Activated naive CD8-positive, alpha-beta T cell treated with anti-CD3 and anti-CD28 coated beads, Interleukin-2, amount 50 U/mL, for 24 hours (primary cell): Measurements from ENCODE around the gene PKIB.
"Not testable (repeated sequence)": the region's sequence is repeated elsewhere in the genome, so short reads cannot be mapped to it uniquely, and the experiment has no call there.

Experiments
- ATAC-seq: fragments of 150-1000 bp; cut with Tn5 transposase; one replicate; pipeline ENCODE4 v1.10.0; 2021
- DNase-seq: peaks from one replicate; pipeline ENCODE4 v3.0.0; 2021
- H3K27ac Mint-ChIP-seq: one replicate; pipeline ENCODE4 v1.8.0; 2021; ENCODE audit warnings: mild to moderate bottlenecking, mixed read lengths
- H3K27me3 Mint-ChIP-seq: one replicate; pipeline ENCODE4 v1.8.0; 2021; ENCODE audit warnings: mixed read lengths
- H3K36me3 Mint-ChIP-seq: one replicate; pipeline ENCODE4 v1.8.0; 2021; ENCODE audit warnings: low read depth, mixed read lengths
- H3K4me1 Mint-ChIP-seq: one replicate; pipeline ENCODE4 v1.8.0; 2021; ENCODE audit warnings: mixed read lengths
- H3K4me3 Mint-ChIP-seq: one replicate; pipeline ENCODE4 v1.8.0; 2021; ENCODE audit warnings: mild to moderate bottlenecking, moderate library complexity, mixed read lengths
- H3K9me3 Mint-ChIP-seq: one replicate; pipeline ENCODE4 v1.8.0; 2021; ENCODE audit warnings: mixed read lengths

The PKIB gene

GRCh38 chr6:122641819-122642218 lies 31.6 kb downstream of the PKIB start:
- DNase-seq (no peak), ATAC-seq (no peak)
- Mint-ChIP-seq H3K36me3 (no peaks in the 10 kb centered on the region), H3K4me1 (no peaks in the 10 kb centered on the region), H3K9me3 (no peaks in the 10 kb centered on the region), H3K4me3 (no peak overlapping the region), H3K27ac (no peak overlapping the region), H3K27me3 (no peaks in the 10 kb centered on the region)

GRCh38 chr6:122642604-122643003 lies 32.4 kb downstream of the PKIB start:
- not testable (repeated sequence) for DNase-seq, H3K4me1 Mint-ChIP-seq, H3K4me3 Mint-ChIP-seq, H3K27ac Mint-ChIP-seq, H3K36me3 Mint-ChIP-seq, H3K9me3 Mint-ChIP-seq, H3K27me3 Mint-ChIP-seq, ATAC-seq

DNA sequence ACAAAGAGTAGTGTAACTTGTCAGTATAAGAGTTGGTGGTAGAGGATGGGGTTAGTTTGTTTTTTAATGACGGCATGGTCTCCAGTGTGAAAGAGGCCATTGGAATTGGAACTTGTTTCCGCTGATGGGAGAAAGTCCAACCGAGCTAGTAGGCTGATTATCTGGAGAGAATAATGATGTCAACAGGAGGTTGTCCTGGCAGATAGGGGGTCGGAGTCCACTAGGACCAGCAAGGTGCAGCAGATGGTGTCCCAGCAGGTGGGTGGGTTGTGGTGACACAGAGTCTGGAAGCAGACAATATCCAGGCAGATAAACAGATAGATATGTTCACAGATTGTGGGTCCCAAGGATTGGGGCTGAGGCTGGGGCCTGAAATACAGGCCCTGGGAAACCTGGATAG lies 35.1 kb downstream of the PKIB start:
- Mint-ChIP-seq H3K4me1 (no peaks in the 10 kb centered on the region), H3K9me3 (no peaks in the 10 kb centered on the region), H3K27me3 (no peaks in the 10 kb centered on the region), H3K27ac (no peak overlapping the region), H3K36me3 (no peaks in the 10 kb centered on the region), H3K4me3 (no peak overlapping the region)
- no peak for ATAC-seq
- no peak for DNase-seq

DNA sequence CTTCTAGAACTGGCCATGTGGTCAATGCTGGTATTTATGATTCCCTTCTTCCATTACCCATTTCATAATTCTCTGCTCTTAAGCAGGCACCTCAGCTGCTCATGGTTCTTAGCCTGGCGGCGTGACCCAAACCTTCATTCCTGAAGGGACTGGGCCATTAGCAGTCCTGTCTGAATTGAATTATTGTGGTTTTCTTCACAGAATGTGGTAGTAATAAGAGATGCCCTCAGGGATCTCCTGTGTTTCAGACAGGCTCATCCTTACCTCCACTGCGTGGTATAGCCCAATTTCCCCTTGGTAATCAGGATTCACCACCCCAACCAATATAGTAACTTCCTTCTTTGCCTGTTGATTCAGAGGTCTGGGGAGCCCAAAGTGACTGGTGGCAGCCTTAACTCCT lies 37.6 kb downstream of the PKIB start:
- Mint-ChIP-seq H3K27me3 (peaks cover 2% of the 10 kb centered on the region), H3K4me3 (no peak overlapping the region), H3K4me1 (no peaks in the 10 kb centered on the region), H3K27ac (no peak overlapping the region), H3K36me3 (no peaks in the 10 kb centered on the region), H3K9me3 (no peaks in the 10 kb centered on the region)
- ATAC-seq (no peak), DNase-seq (no peak)

GRCh38 chr6:122648726-122649125 lies 38.5 kb downstream of the PKIB start:
- no peaks in the 10 kb centered on the region for H3K36me3 Mint-ChIP-seq
- no peak overlapping the region for H3K27ac Mint-ChIP-seq
- no peak for ATAC-seq
- H3K4me1 Mint-ChIP-seq: no peaks in the 10 kb centered on the region
- peaks cover 2% of the 10 kb centered on the region for H3K27me3 Mint-ChIP-seq
- no peak for DNase-seq
- no peaks in the 10 kb centered on the region for H3K9me3 Mint-ChIP-seq
- no peak overlapping the region for H3K4me3 Mint-ChIP-seq

DNA sequence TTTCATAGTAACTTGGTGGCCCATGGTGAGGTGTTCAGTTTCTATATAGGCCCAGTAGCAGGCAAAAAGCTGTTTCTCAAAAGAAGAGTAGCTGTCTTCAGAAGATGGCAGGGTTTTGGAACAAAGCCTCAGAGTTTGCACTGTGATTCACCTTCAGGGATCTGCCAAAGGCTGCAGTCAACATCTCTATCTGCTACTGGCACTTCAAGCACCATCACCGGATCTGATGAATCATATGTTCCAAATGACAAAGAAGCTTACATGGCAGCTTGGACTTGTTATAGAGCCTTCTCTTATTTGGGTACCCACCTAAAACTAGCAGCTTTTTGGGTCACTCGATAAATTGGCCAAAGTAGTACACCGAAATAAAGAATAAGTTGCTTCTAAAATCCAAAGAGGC lies 39.5 kb downstream of the PKIB start:
- no peaks in the 10 kb centered on the region for H3K36me3 Mint-ChIP-seq
- no peaks in the 10 kb centered on the region for H3K4me1 Mint-ChIP-seq
- H3K27me3 Mint-ChIP-seq: peaks cover 2% of the 10 kb centered on the region
- H3K27ac Mint-ChIP-seq: no peak overlapping the region
- H3K4me3 Mint-ChIP-seq: no peak overlapping the region
- DNase-seq (no peak), ATAC-seq (no peak)
- no peaks in the 10 kb centered on the region for H3K9me3 Mint-ChIP-seq

- Mint-ChIP-seq H3K9me3 (no peaks in the 10 kb centered on the region), H3K27ac (no peak overlapping the region), H3K27me3 (peaks cover 2% of the 10 kb centered on the region), H3K4me3 (no peak overlapping the region), H3K36me3 (no peaks in the 10 kb centered on the region), H3K4me1 (no peaks in the 10 kb centered on the region)
- DNase-seq: no peak
- ATAC-seq: no peak
Observed at GRCh38 chr6:122650403-122650802, 40.2 kb downstream of the PKIB start.

DNA sequence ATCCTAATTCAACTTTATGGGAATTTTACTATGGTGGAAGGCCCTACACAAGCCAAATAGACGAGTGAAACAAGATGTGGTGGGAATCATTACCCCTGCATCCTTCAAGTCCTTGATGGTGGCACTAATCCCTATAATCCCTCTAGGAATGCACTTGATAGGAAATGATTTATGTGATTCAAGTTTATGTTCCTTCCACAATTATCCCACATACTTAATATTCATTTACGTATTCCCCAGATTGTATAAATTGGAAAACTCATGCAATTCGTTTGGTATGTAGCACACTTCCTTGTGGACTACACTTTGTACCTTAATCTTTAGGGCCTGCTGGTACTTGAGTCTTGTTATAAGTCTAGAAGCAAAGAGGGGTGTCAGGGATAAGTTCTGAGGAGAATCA lies 40.8 kb downstream of the PKIB start:
- H3K36me3 Mint-ChIP-seq: no peaks in the 10 kb centered on the region
- H3K4me3 Mint-ChIP-seq: no peak overlapping the region
- DNase-seq (no peak), ATAC-seq (no peak)
- no peak overlapping the region for H3K27ac Mint-ChIP-seq
- H3K4me1 Mint-ChIP-seq: no peaks in the 10 kb centered on the region
- peaks cover 2% of the 10 kb centered on the region for H3K27me3 Mint-ChIP-seq
- H3K9me3 Mint-ChIP-seq: no peaks in the 10 kb centered on the region

DNA sequence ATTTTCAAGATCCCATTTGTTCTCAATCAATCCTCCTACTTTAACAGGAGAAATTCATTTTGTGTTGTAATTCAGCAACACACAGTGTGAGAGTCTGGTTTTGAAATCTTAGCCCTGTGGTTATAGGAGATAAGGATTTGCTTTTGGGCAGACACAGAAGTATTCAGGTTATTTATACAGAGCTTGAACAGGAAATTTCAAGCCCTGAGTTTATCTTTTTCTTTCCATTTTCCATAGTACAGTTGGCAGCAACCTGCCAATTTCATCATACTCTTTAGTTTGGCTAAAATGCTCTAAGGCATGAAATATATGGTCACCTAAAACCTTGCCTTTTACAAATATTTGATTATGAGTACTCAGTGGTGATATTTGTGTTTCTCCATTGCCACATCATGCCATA lies 41.4 kb downstream of the PKIB start:
- Mint-ChIP-seq H3K27me3 (peaks cover 2% of the 10 kb centered on the region), H3K36me3 (no peaks in the 10 kb centered on the region), H3K27ac (no peak overlapping the region), H3K9me3 (no peaks in the 10 kb centered on the region), H3K4me1 (no peaks in the 10 kb centered on the region), H3K4me3 (no peak overlapping the region)
- no peak for ATAC-seq
- no peak for DNase-seq

GRCh38 chr6:122652431-122652830 lies 42.2 kb downstream of the PKIB start:
- no peaks in the 10 kb centered on the region for H3K9me3 Mint-ChIP-seq
- H3K27me3 Mint-ChIP-seq: peaks cover 2% of the 10 kb centered on the region
- H3K4me1 Mint-ChIP-seq: no peaks in the 10 kb centered on the region
- H3K27ac Mint-ChIP-seq: no peak overlapping the region
- DNase-seq (no peak), ATAC-seq (no peak)
- no peaks in the 10 kb centered on the region for H3K36me3 Mint-ChIP-seq
- H3K4me3 Mint-ChIP-seq: no peak overlapping the region

GRCh38 chr6:122653094-122653493 lies 42.9 kb downstream of the PKIB start:
- Mint-ChIP-seq H3K9me3 (no peaks in the 10 kb centered on the region), H3K27me3 (peaks cover 2% of the 10 kb centered on the region), H3K36me3 (no peaks in the 10 kb centered on the region), H3K4me3 (no peak overlapping the region), H3K4me1 (no peaks in the 10 kb centered on the region), H3K27ac (no peak overlapping the region)
- ATAC-seq: no peak
- DNase-seq: no peak

GRCh38 chr6:122654012-122654411 lies 43.8 kb downstream of the PKIB start:
- DNase-seq (no peak), ATAC-seq (no peak)
- H3K9me3 Mint-ChIP-seq: no peaks in the 10 kb centered on the region
- no peak overlapping the region for H3K4me3 Mint-ChIP-seq
- H3K27ac Mint-ChIP-seq: no peak overlapping the region
- H3K4me1 Mint-ChIP-seq: no peaks in the 10 kb centered on the region
- H3K36me3 Mint-ChIP-seq: no peaks in the 10 kb centered on the region
- peaks cover 2% of the 10 kb centered on the region for H3K27me3 Mint-ChIP-seq

DNA sequence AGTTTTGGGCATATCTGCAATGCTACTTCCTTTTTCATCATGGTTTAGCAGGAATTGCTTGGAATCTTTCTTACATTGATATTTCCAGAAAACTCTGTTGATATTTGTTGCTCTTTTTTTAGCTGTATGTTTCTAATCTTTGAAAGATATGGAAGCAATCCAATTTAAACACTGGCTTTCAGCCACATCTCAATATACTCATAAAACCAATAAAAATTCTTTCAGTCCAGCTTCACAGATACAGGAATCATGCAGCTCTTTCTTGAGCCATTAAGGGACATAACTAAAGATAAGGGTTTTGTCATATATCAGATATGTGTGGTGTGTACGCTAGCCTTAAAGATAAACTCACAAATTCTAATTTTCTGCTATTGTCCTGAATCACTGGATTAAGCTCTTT lies 47.4 kb downstream of the PKIB start:
- Mint-ChIP-seq H3K4me3 (no peak overlapping the region), H3K27me3 (no peaks in the 10 kb centered on the region), H3K27ac (no peak overlapping the region), H3K4me1 (no peaks in the 10 kb centered on the region), H3K36me3 (no peaks in the 10 kb centered on the region), H3K9me3 (no peaks in the 10 kb centered on the region)
- no peak for DNase-seq
- no peak for ATAC-seq

- Mint-ChIP-seq H3K27me3 (no peaks in the 10 kb centered on the region), H3K4me1 (no peaks in the 10 kb centered on the region), H3K36me3 (no peaks in the 10 kb centered on the region), H3K4me3 (no peak overlapping the region), H3K27ac (no peak overlapping the region), H3K9me3 (no peaks in the 10 kb centered on the region)
- ATAC-seq (no peak), DNase-seq (no peak)
Observed at GRCh38 chr6:122660296-122660695, 50.1 kb downstream of the PKIB start.

DNA sequence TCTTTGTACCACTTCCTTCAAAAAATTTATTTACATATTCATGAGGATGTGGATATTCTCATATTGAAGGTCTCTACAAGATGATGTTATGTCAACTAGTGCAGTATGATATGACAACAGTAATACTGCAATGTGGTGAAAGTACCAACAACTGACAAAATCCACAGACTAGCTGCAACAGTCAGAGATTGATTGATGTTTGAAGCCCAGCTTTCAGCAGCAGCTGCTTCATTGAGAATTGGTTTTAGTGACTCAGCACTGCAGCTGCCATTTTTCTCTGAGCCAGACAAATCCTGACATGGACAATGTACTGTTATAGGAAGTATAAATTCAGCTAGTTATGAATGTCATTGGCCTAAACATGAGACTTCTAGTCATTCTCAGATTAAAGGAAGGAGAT lies 53.8 kb downstream of the PKIB start:
- no peaks in the 10 kb centered on the region for H3K27me3 Mint-ChIP-seq
- no peak overlapping the region for H3K27ac Mint-ChIP-seq
- H3K9me3 Mint-ChIP-seq: no peaks in the 10 kb centered on the region
- H3K4me1 Mint-ChIP-seq: no peaks in the 10 kb centered on the region
- H3K4me3 Mint-ChIP-seq: no peak overlapping the region
- DNase-seq: no peak
- H3K36me3 Mint-ChIP-seq: no peaks in the 10 kb centered on the region
- ATAC-seq: no peak

DNA sequence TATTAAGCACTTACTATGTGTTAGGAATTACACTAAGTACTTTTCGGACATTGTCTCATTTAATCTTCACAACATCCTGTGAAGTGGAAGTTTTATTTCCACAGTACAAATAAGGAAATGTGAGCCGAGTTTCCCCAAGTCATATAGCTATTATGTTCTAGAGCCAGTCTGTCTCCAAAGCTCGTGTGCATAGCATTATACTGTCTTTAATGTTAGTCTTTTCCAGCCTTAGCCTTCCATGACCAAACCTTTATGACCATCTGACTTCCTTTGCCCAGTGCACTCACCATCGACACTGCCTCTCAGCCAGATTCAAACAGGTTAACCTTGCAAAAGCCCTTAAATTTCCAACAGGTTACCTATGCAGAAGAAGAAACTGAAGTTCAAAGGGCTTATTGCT lies 55.7 kb downstream of the PKIB start:
- no peak for ATAC-seq
- Mint-ChIP-seq H3K4me1 (no peaks in the 10 kb centered on the region), H3K27ac (no peak overlapping the region), H3K36me3 (no peaks in the 10 kb centered on the region), H3K9me3 (no peaks in the 10 kb centered on the region), H3K4me3 (no peak overlapping the region), H3K27me3 (no peaks in the 10 kb centered on the region)
- DNase-seq: no peak
